DND-41 (cell line): ENCODE measurements around the gene LRRC61.

Experiments
- EZH2 ChIP-seq: IDR thresholded peaks from 3 replicates; pipeline ENCODE4 v1.6.1; 2012; ENCODE audit warnings: borderline replicate concordance, low read depth, mild to moderate bottlenecking, moderate library complexity, low read length, inconsistent platforms; ENCODE audit not compliant: severe bottlenecking
- TF ChIP-seq, protein P1 (sequence below): IDR thresholded peaks from 2 replicates; pipeline ENCODE4 v1.5.1; 2012; ENCODE audit warnings: borderline replicate concordance, low read length, moderate library complexity, mild to moderate bottlenecking; ENCODE audit not compliant: poor library complexity, severe bottlenecking; ENCODE audit errors: extremely low read depth

DNA sequence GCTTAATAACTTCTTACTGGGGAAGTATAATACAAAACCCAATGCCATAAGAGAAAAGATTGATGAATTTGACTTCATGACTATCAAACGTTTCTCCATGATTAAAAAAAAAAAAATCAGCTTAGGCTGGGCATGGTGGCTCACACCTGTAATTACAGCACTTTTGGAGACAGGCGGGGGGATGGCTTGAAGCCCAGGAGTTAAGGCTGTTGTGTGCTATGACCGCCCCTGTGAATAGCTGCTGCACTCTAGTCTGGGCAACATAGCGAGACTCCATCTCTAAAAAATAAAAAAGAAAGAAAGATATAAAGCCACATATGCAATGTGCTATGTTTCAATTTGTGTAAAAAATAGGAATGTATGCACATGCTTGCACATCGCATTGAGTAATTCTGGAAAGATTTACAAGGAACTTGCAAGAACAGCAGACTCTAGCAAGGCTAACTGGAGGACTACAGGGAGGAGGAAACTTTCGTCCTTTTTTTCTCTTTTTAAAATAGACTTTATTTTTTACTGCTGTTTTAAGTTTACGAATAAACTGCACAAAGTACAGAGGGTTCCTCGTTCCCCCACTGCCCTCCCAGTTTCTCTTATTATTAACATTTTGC is 28.5 kb downstream of the LRRC61 start:
- no peak for TF ChIP-seq EZH2
- TF ChIP-seq, protein P1, sequence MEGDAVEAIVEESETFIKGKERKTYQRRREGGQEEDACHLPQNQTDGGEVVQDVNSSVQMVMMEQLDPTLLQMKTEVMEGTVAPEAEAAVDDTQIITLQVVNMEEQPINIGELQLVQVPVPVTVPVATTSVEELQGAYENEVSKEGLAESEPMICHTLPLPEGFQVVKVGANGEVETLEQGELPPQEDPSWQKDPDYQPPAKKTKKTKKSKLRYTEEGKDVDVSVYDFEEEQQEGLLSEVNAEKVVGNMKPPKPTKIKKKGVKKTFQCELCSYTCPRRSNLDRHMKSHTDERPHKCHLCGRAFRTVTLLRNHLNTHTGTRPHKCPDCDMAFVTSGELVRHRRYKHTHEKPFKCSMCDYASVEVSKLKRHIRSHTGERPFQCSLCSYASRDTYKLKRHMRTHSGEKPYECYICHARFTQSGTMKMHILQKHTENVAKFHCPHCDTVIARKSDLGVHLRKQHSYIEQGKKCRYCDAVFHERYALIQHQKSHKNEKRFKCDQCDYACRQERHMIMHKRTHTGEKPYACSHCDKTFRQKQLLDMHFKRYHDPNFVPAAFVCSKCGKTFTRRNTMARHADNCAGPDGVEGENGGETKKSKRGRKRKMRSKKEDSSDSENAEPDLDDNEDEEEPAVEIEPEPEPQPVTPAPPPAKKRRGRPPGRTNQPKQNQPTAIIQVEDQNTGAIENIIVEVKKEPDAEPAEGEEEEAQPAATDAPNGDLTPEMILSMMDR = no peak
